Uterus (tissue), 4 donors: ENCODE data around the gene PFKFB4. TPM values are rescaled to one million over a fixed set of nuclear protein-coding genes. Genes with fewer than 3 reads are reported as not detected.

ENCODE experiments used
- DNase-seq, 2 donors: peaks; one replicate each; pipeline ENCODE4 v3.0.0-alpha.2; 2019 to 2020
- H3K27ac ChIP-seq, 2 donors: fragments of 200-600 bp; sonication (generic); 1 replicate in 1 of 2; 2 replicates in 1 of 2; pipeline ENCODE4 v1.5.1; 2016 to 2018
- H3K27me3 ChIP-seq, 2 donors: fragments of 200-600 bp; sonication (generic); one replicate each; pipeline ENCODE4 v1.5.1; 2018 to 2019; ENCODE audit warnings: control low read depth in 1 of 2
- H3K36me3 ChIP-seq, 2 donors: fragments of 200-600 bp; sonication (generic); one replicate each; pipeline ENCODE4 v1.5.1; 2019; ENCODE audit warnings: control low read depth in 1 of 2
- H3K4me1 ChIP-seq, 2 donors: fragments of 200-600 bp; sonication (generic); one replicate each; pipeline ENCODE4 v1.5.1; 2018 to 2019; ENCODE audit warnings: control low read depth in 1 of 2
- H3K4me3 ChIP-seq, 2 donors: fragments of 200-600 bp; sonication (generic); 1 replicate in 1 of 2; 2 replicates in 1 of 2; pipeline ENCODE4 v1.5.1; 2018 to 2019; ENCODE audit warnings: mild to moderate bottlenecking in 1 of 2
- H3K9me3 ChIP-seq, 2 donors: fragments of 200-600 bp; sonication (generic); one replicate each; pipeline ENCODE4 v1.5.1; 2019; ENCODE audit warnings: control low read depth in 1 of 2
- POLR2A ChIP-seq, 2 donors: fragments of 450-650 bp; IDR thresholded peaks; one replicate each; pipeline ENCODE4 v1.6.1; 2016; ENCODE audit warnings: antibody characterized with exemption in 2 of 2, mild to moderate bottlenecking in 1 of 2, moderate library complexity in 1 of 2
- intact Hi-C: fragments of 100-400 bp; cut with DNase I; formaldehyde crosslinking; loops from one replicate; pipeline ENCODE4 v1.15.1; 2023; ENCODE audit warnings: low total_unique reads
- total RNA-seq, 4 donors: library from RNA; depleted of rRNA in 3 of 4; stranded (reverse); fragments of >200 nt in 3 of 4; gene quantifications; one replicate each; pipeline versions ENCODE4 v1.1.0 to v1.2.4, GENCODE V29; 2014 to 2023
- TF ChIP-seq, protein P1 (sequence below), 4 experiments: fragments of 200-600 bp in 2 of 4; fragments of 450-650 bp in 2 of 4; sonication (generic) in 2 of 4; IDR thresholded peaks; one replicate each; pipeline ENCODE4 v1.5.1; 2016 to 2019; ENCODE audit warnings: antibody characterized with exemption in 4 of 4, mild to moderate bottlenecking in 2 of 4, moderate library complexity in 1 of 4
- donor health status: DM: yes; HTN: yes; CAD: no.

The PFKFB4 gene
- total RNA-seq, 4 donors from 2014 or later: 3.2 to 11.5 (median 10.1) TPM

DNA sequence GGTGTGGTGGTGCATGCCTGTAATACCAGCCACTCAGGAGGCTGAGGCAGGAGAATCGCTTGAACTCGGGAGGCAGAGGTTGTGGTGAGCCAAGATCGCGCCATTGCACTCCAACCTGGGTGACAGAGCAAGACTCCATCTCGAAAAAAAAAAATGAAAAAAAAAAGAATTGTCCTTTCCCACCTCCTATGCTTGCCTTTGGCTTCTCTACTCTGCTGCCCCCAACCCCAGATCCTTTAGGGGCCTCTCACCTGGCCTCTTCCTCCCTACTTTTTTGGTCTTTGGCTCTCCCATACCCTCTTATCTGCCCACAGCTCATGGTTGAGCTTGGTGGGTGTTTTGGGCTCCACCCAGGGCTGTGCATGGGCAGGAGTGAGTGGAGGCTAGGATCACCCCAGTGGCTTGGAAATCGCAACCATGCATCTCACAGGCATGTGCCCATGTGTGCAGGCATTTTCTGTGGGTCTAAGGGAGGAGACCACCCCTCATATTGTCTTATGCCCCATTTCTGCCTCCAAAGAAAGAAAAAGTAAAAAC is 50.6 kb downstream of the PFKFB4 start:
- no peaks in the 10 kb centered on the region for H3K27me3 ChIP-seq
- no peaks in the 10 kb centered on the region for H3K4me1 ChIP-seq
- no peak for DNase-seq
- H3K4me3 ChIP-seq: no peak overlapping the region
- intact Hi-C loops: no loop called here
- H3K9me3 ChIP-seq: no peaks in the 10 kb centered on the region
- TF ChIP-seq, protein P1, sequence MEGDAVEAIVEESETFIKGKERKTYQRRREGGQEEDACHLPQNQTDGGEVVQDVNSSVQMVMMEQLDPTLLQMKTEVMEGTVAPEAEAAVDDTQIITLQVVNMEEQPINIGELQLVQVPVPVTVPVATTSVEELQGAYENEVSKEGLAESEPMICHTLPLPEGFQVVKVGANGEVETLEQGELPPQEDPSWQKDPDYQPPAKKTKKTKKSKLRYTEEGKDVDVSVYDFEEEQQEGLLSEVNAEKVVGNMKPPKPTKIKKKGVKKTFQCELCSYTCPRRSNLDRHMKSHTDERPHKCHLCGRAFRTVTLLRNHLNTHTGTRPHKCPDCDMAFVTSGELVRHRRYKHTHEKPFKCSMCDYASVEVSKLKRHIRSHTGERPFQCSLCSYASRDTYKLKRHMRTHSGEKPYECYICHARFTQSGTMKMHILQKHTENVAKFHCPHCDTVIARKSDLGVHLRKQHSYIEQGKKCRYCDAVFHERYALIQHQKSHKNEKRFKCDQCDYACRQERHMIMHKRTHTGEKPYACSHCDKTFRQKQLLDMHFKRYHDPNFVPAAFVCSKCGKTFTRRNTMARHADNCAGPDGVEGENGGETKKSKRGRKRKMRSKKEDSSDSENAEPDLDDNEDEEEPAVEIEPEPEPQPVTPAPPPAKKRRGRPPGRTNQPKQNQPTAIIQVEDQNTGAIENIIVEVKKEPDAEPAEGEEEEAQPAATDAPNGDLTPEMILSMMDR (IDR thresholded peaks at IDR 0.05): no peak
- no peak for TF ChIP-seq POLR2A (IDR thresholded peaks at IDR 0.05)
- no peak overlapping the region for H3K27ac ChIP-seq
- H3K36me3 ChIP-seq: no peaks in the 10 kb centered on the region

DNA sequence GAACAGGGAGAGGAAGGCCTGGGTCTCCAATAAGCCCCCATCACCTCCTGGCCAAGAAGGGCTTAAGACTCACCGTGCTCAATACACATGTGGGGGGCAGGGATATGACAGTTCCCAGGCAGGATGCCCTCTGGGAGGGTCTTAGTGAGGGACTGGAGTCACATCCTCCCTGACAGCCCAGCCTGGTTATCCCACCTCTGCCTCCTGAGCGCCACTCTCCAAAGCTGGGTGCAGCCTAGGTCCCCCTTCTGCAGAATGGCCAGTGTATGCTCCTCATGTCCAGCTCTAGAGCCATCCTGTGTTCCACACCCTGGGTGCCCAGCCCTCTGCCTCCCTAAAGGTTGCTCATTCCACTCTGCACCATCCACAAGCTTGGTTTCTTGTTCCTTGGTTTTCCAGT is 51.5 kb downstream of the PFKFB4 start:
- intact Hi-C loops: no loop called here
- H3K9me3 ChIP-seq: no peaks in the 10 kb centered on the region
- TF ChIP-seq POLR2A (IDR thresholded peaks at IDR 0.05): no peak
- TF ChIP-seq, protein P1 (IDR thresholded peaks at IDR 0.05): no peak
- no peak overlapping the region for H3K4me3 ChIP-seq
- H3K36me3 ChIP-seq: no peaks in the 10 kb centered on the region
- H3K27ac ChIP-seq: peak overlapping the region; percentile 94 to 97
- no peaks in the 10 kb centered on the region for H3K27me3 ChIP-seq
- no peaks in the 10 kb centered on the region for H3K4me1 ChIP-seq
- DNase-seq: peak in 1 of 2 donors; percentile 26

DNA sequence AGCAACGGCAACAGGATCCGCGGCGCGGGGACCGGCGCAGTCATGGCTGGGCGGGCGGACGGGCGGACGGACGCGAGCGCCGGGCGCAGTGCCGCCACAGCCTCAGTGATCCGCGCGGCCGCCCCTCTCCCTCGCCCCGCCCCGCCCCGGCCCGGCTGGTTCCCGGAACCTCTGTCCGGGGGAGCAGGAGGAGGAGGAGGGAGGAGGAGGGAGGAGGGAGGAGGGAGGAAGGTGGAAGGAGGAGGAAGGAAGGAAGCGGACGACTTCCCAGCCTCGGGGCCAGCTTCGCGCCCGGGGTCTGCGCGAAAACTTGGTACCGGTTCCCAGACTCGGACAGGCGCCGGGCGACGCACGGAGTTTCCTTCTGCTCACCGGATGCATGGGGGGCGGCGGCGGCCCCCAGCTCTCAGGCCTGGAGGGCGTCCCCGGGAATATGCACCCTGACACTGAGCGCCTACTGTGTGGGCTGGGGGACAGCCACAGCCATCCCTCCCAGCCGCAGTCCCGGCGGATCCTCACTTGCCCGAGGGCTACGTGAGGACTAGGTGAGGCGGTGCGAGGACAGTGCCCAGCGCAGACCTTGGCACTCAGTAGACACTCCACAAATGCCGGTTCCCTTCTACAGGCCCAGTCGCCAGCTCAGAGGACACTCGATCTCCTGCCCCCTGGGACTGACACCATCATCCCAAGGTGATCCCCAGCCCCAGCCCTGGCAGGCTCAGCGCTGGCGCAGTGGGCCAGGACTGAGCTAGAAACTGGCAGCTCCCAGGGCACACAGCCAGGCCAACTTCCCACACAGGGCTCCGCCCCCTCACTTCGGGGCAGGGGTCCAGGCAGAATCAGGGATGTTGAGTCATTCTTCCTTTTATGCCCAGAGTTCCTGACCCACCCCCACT is 52.3 kb downstream of the PFKFB4 start, which contains the start of gene SHISA5:
Gene SHISA5, minus strand, starts transcription at position 124 of the 896 bp plus-strand sequence. Its CDS starts 80 bp downstream, at position 44.
- Histone ChIP-seq H3K36me3 (no peaks in the 10 kb centered on the region), H3K4me3 (peak within 1 kb of the TSS; percentile 65 to 69), H3K27ac (peak within 1 kb of the TSS; percentile 94 to 97), H3K4me1 (no peaks in the 10 kb centered on the region), H3K27me3 (no peaks in the 10 kb centered on the region), H3K9me3 (no peaks in the 10 kb centered on the region)
- intact Hi-C loops: no loop called here
- TF ChIP-seq POLR2A (IDR thresholded peaks at IDR 0.05): peak; percentile 25 to 39
- TF ChIP-seq, protein P1 (IDR thresholded peaks at IDR 0.05): no peak
- peak; percentile 88 to 89 for DNase-seq

DNA sequence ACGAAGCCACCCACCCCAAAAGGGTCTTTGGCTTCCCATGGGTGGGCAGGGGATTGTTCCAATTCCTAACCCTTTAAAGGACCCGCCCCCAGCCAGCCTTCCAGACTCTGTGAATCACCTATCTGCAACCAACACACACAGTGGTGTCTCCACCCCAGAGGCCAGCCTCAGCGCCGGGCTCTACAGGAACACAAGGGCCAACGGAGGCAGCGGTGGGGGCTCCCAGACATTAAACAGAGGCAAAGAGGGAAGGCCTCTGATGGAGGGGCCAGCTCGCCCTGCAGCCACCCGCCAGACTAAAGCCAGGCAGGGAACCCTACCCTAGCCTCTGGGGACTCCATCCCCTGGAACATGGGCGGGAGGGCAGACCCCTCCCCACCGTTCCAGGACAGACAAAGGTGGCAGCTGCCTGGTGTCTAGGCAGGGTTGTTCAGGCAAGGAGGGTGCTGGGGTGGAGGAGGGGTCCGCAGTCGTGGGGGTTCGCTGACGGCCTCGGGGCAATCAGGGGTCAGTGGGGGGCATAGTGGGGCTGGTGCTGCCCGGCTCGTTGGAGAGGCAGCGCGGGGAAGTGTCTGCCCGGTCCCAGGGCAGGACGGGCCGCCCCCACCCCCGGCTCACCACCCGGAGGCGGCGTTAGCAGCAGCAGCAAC is 53.1 kb downstream of the PFKFB4 start:
- H3K4me1 ChIP-seq: no peaks in the 10 kb centered on the region
- no peaks in the 10 kb centered on the region for H3K36me3 ChIP-seq
- no peaks in the 10 kb centered on the region for H3K9me3 ChIP-seq
- DNase-seq: peak; percentile 61 to 66
- H3K27ac ChIP-seq: peak overlapping the region; percentile 94 to 97
- TF ChIP-seq, protein P1 (IDR thresholded peaks at IDR 0.05): no peak
- TF ChIP-seq POLR2A (IDR thresholded peaks at IDR 0.05): no peak
- no peaks in the 10 kb centered on the region for H3K27me3 ChIP-seq
- H3K4me3 ChIP-seq: peak overlapping the region; percentile 65 to 69
- intact Hi-C loops: no loop called here
